WTC11 (cell line): Measurements from ENCODE around the gene COL2A1. TPM values are rescaled to one million over a fixed set of nuclear protein-coding genes. Genes with fewer than 3 reads are reported as not detected.

ENCODE experiments used
- ATAC-seq: fragments of 200-7000 bp; cut with Tn5 transposase; 2 replicates; pipeline ENCODE4 v1.10.0; 2021; ENCODE audit warnings: mild to moderate bottlenecking, moderate library complexity
- CTCF ChIA-PET: fragments of 300-600 bp; sonication (Branson Sonifier 250); formaldehyde crosslinking; loops from one replicate; lab custom pipeline; 2021; ENCODE audit warnings: antibody characterized with exemption; lab: Charles Lee
- POLR2A ChIA-PET: fragments of 350-600 bp; sonication (Branson Sonifier 250); formaldehyde crosslinking; loops from one replicate; lab custom pipeline; 2021; ENCODE audit warnings: antibody characterized with exemption; lab: Charles Lee
- DNase-seq: peaks from one replicate; pipeline ENCODE4 v3.0.0; 2021; ENCODE audit warnings: low spot score
- H3K27ac Mint-ChIP-seq: 2 replicates; pipeline ENCODE4 v1.8.0; 2021; ENCODE audit warnings: mixed read lengths
- H3K27me3 Mint-ChIP-seq: 2 replicates; pipeline ENCODE4 v1.8.0; 2021; ENCODE audit warnings: low read depth, mild to moderate bottlenecking, moderate library complexity, mixed read lengths
- H3K36me3 Mint-ChIP-seq: 2 replicates; pipeline ENCODE4 v1.8.0; 2021; ENCODE audit warnings: mixed read lengths
- H3K4me1 Mint-ChIP-seq: 2 replicates; pipeline ENCODE4 v1.8.0; 2022; ENCODE audit warnings: mixed read lengths
- H3K4me3 Mint-ChIP-seq: 2 replicates; pipeline ENCODE4 v1.8.0; 2021; ENCODE audit warnings: mild to moderate bottlenecking, moderate library complexity, mixed read lengths
- H3K9me3 Mint-ChIP-seq: 2 replicates; pipeline ENCODE4 v1.8.0; 2021; ENCODE audit warnings: mixed read lengths
- TEAD4 ChIP-seq: sonication (generic); formaldehyde crosslinking; IDR thresholded peaks from 2 replicates; pipeline ENCODE4 v1.8.0; 2022; ENCODE audit warnings: mild to moderate bottlenecking, missing genetic modification reagents
- ZNF121 ChIP-seq: sonication (generic); formaldehyde crosslinking; IDR thresholded peaks from 2 replicates; pipeline ENCODE4 v1.8.0; 2023; ENCODE audit warnings: missing genetic modification reagents
- ZNF396 ChIP-seq: fragments of 250-450 bp; sonication (Bioruptor Pico); IDR thresholded peaks from 2 replicates; pipeline ENCODE4 v1.8.0; 2021; ENCODE audit warnings: mild to moderate bottlenecking, moderate library complexity, borderline replicate concordance
- total RNA-seq: library from RNA; stranded (reverse); gene quantifications from 3 replicates; pipeline ENCODE4 v1.2.3, GENCODE V29; 2021

The COL2A1 gene
- total RNA-seq, 1 experiment from 2014 or later = 20.9 TPM

DNA sequence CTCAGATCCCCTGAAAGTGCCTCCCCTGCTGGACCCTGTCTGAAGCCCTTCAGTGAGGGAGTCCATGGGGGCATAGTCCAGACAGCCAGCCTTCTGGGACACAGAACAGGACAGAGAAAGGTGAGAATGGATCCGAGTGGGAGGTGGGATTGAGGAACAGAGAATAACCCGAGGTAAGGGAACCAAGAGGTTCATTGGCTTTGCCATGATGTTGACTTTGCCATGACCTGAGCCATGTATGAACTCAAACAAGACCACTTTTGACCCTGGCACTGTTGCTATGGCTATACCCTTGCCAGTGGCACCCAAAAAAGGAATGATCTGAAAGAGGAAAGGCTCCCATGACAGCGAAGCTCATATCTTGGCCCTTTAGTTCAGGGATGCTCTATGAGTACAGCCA lies 76.9 kb downstream of the COL2A1 start:
- Mint-ChIP-seq H3K4me3 (no peak overlapping the region), H3K4me1 (no peaks in the 10 kb centered on the region), H3K27ac (no peak overlapping the region)
- TF ChIP-seq TEAD4 (CRISPR knock-in tag) = no peak
- TF ChIP-seq ZNF121 = no peak
- no peak for TF ChIP-seq ZNF396 (CRISPR knock-in tag)
- TF ChIP-seq, all 79 proteins: peak for 0
- no peak for DNase-seq
- Mint-ChIP-seq H3K9me3 (no peaks in the 10 kb centered on the region), H3K27me3 (peaks cover 20% of the 10 kb centered on the region), H3K36me3 (no peaks in the 10 kb centered on the region)
- ChIA-PET CTCF (interaction anchor here (1.5 to 2.3 kb wide), 2 partner anchors 22 to 23 kb away, joined by 4 to 7 read pairs; partner anchors contain the start of gene VDR), POLR2A (no interaction called here)
- ATAC-seq = no peak

Other genes starting within 250 kb of the COL2A1 start
- gene RAPGEF3, start 245.6 kb downstream of the COL2A1 start, total RNA-seq = 9.0 to 13.3 TPM (median 9.7 TPM) in 3 replicates
- 13.5 to 16.8 TPM (median 13.8 TPM) in 3 replicates for gene SLC48A1, start 231.2 kb downstream of the COL2A1 start, total RNA-seq
- gene HDAC7, start 184.6 kb downstream of the COL2A1 start, total RNA-seq = 89.9 to 111 TPM (median 94.7 TPM) in 3 replicates
- 0.76 to 1.3 TPM (median 0.76 TPM) in 3 replicates for gene VDR, start 99.5 kb downstream of the COL2A1 start, total RNA-seq
- gene TMEM106C, start 40.9 kb downstream of the COL2A1 start, total RNA-seq = 48.3 to 50.8 TPM (median 49.1 TPM) in 3 replicates
- gene SENP1, start 101.6 kb upstream of the COL2A1 start, total RNA-seq = 20.4 to 23.3 TPM (median 21.3 TPM) in 3 replicates
- 99.3 to 109 TPM (median 108 TPM) in 3 replicates for gene PFKM, start 114.9 kb upstream of the COL2A1 start, total RNA-seq
- gene ASB8, start 153.0 kb upstream of the COL2A1 start, total RNA-seq = 7.4 to 11.3 TPM (median 8.8 TPM) in 3 replicates
- 1.4 to 1.6 TPM (median 1.5 TPM) in 3 replicates for gene CCDC184, start 179.2 kb upstream of the COL2A1 start, total RNA-seq
- not detected in 3 replicates for gene OR10AD1, start 198.8 kb upstream of the COL2A1 start, total RNA-seq